PC-9 (cell line): ENCODE data around the gene ANO4. TPM values are rescaled to one million over a fixed set of nuclear protein-coding genes. Genes with fewer than 3 reads are reported as not detected.
A peak's percentile ranks its signal among the peaks of the same experiment; 100 is the strongest.

ENCODE experiments used
- BruUV-seq: library from RNA; stranded (reverse); fragments of 400-500 nt; replicated peaks from 2 replicates; lab custom pipeline; 2021; lab: Mats Ljungman, UMichigan
- CTCF ChIA-PET: fragments of 300-600 bp; sonication (Branson Sonifier 250); formaldehyde crosslinking; loops from one replicate; lab custom pipeline; 2022; ENCODE audit warnings: antibody characterized with exemption; lab: Charles Lee
- POLR2A ChIA-PET: fragments of 300-600 bp; sonication (Branson Sonifier 250); formaldehyde crosslinking; loops from one replicate; lab custom pipeline; 2022; ENCODE audit warnings: antibody characterized with exemption; ENCODE audit not compliant: unreplicated experiment; lab: Charles Lee
- DNase-seq, 2 experiments: peaks; one replicate each; pipeline versions ENCODE4 v3.0.0 to v3.0.0-alpha.2; 2015 to 2022; ENCODE audit warnings: mixed read lengths in 1 of 2
- H2AFZ ChIP-seq: fragments of 200-600 bp; sonication (generic); 2 replicates; pipeline ENCODE4 v1.8.1; 2017; ENCODE audit warnings: antibody characterized with exemption
- H3F3A ChIP-seq: fragments of 200-600 bp; sonication (generic); 2 replicates; pipeline ENCODE4 v1.8.1; 2017; ENCODE audit warnings: antibody characterized with exemption, mild to moderate bottlenecking, low read depth; ENCODE audit not compliant: insufficient read depth
- H3K27ac ChIP-seq: fragments of 200-600 bp; sonication (generic); 2 replicates; pipeline ENCODE4 v1.6.1; 2016; ENCODE audit warnings: mixed run types
- H3K27me3 ChIP-seq: fragments of 200-600 bp; sonication (generic); 2 replicates; pipeline ENCODE4 v1.6.1; 2016; ENCODE audit warnings: low read depth, mixed run types; ENCODE audit not compliant: insufficient read depth
- H3K36me3 ChIP-seq: fragments of 200-600 bp; sonication (generic); 2 replicates; pipeline ENCODE4 v1.6.1; 2016; ENCODE audit warnings: low read depth, mixed run types
- H3K4me1 ChIP-seq: fragments of 200-600 bp; sonication (generic); replicated peaks from 2 replicates; pipeline ENCODE4 v1.6.1; 2016; ENCODE audit warnings: mixed run types; ENCODE audit not compliant: insufficient read depth
- H3K4me2 ChIP-seq: fragments of 200-600 bp; sonication (generic); 2 replicates; pipeline ENCODE4 v1.6.1; 2017; ENCODE audit warnings: mixed run types
- H3K4me3 ChIP-seq: fragments of 200-600 bp; sonication (generic); 2 replicates; pipeline ENCODE4 v1.6.1; 2016; ENCODE audit warnings: mixed run types
- H3K79me2 ChIP-seq: fragments of 200-600 bp; sonication (generic); 2 replicates; pipeline ENCODE4 v1.6.1; 2017; ENCODE audit warnings: low read depth, mixed run types
- H3K9me2 ChIP-seq: fragments of 200-600 bp; sonication (generic); 2 replicates; pipeline ENCODE4 v1.8.1; 2017; ENCODE audit warnings: mild to moderate bottlenecking; ENCODE audit not compliant: insufficient read depth
- H3K9me3 ChIP-seq: fragments of 200-600 bp; sonication (generic); 2 replicates; pipeline ENCODE4 v1.8.1; 2016; ENCODE audit warnings: low read depth; ENCODE audit not compliant: insufficient read depth
- H4K20me1 ChIP-seq: fragments of 200-600 bp; sonication (generic); 2 replicates; pipeline ENCODE4 v1.8.1; 2017; ENCODE audit not compliant: insufficient read depth
- CTCF ChIP-seq: fragments of 200-600 bp; sonication (generic); conservative IDR thresholded peaks from 2 replicates; pipeline ENCODE4 v1.6.1; 2017; ENCODE audit warnings: mixed run types, antibody characterized with exemption, mild to moderate bottlenecking, moderate library complexity
- EZH2 ChIP-seq: fragments of 200-600 bp; sonication (generic); IDR thresholded peaks from 2 replicates; pipeline ENCODE4 v1.8.0; 2017; ENCODE audit warnings: antibody characterized with exemption, low read depth
- intact Hi-C: fragments of 100-400 bp; cut with micrococcal nuclease; formaldehyde crosslinking; loops from one replicate; pipeline ENCODE4 v1.10.0; 2022; ENCODE audit not compliant: unreplicated experiment
- total RNA-seq: library from RNA; stranded (reverse); gene quantifications from 2 replicates; pipeline ENCODE4 v1.2.3, GENCODE V29; 2021

The ANO4 gene
- total RNA-seq, 1 experiment from 2014 or later = not detected

GRCh38 chr12:100827901-100828520 is 33.4 kb downstream of the ANO4 start:
- no peak for DNase-seq
- no peaks in the 10 kb centered on the region for H3K27me3 ChIP-seq
- intact Hi-C loops = loop anchor here (2.0 kb wide), 1 partner anchor 495 kb away; no protein-coding TSS in a partner anchor
- no peaks in the 10 kb centered on the region for H3K36me3 ChIP-seq
- H3K9me2 ChIP-seq = no peaks in the 10 kb centered on the region; the same call in 1 of the 2 replicates
- no peaks in the 10 kb centered on the region for H3K79me2 ChIP-seq
- H3K9me3 ChIP-seq = no peaks in the 10 kb centered on the region; the same call in 1 of the 2 replicates
- H3K27ac ChIP-seq = no peak overlapping the region
- BruUV-seq = no TSS peak
- H3F3A ChIP-seq = no peaks in the 10 kb centered on the region
- H2AFZ ChIP-seq = no peak overlapping the region
- POLR2A ChIA-PET = no interaction called here
- H3K4me2 ChIP-seq = no peak overlapping the region
- H3K4me1 ChIP-seq = no peaks in the 10 kb centered on the region
- H4K20me1 ChIP-seq = no peaks in the 10 kb centered on the region
- TF ChIP-seq EZH2 (no peak), CTCF (peak; percentile 75)
- no peak overlapping the region for H3K4me3 ChIP-seq
- CTCF ChIA-PET = no interaction called here

GRCh38 chr12:100830003-100830795 is 35.6 kb downstream of the ANO4 start:
- TF ChIP-seq EZH2 (no peak), CTCF (no peak)
- CTCF ChIA-PET = no interaction called here
- DNase-seq = no peak

GRCh38 chr12:100833282-100833681 is 38.7 kb downstream of the ANO4 start:
- Histone ChIP-seq H3K36me3 (no peaks in the 10 kb centered on the region), H3K79me2 (no peaks in the 10 kb centered on the region), H3K27ac (no peak overlapping the region), H3K4me2 (no peak overlapping the region), H2AFZ (no peak overlapping the region), H3K9me3 (no peaks in the 10 kb centered on the region; the same call in 1 of the 2 replicates), H3K27me3 (no peaks in the 10 kb centered on the region; the same call in 1 of the 2 replicates), H3F3A (no peaks in the 10 kb centered on the region), H3K4me3 (no peak overlapping the region), H3K4me1 (no peaks in the 10 kb centered on the region), H3K9me2 (no peaks in the 10 kb centered on the region; the same call in 1 of the 2 replicates), H4K20me1 (no peaks in the 10 kb centered on the region)
- BruUV-seq = no TSS peak
- intact Hi-C loops = no loop called here
- ChIA-PET POLR2A (no interaction called here), CTCF (no interaction called here)
- TF ChIP-seq EZH2 (no peak), CTCF (no peak)
- DNase-seq = no peak

More at GRCh38 chr12:100830003-100830795, 35.6 kb downstream of the ANO4 start:
- Histone ChIP-seq H3K9me3 (no peaks in the 10 kb centered on the region; the same call in 1 of the 2 replicates), H3K79me2 (no peaks in the 10 kb centered on the region), H3K4me1 (no peaks in the 10 kb centered on the region), H3K27ac (no peak overlapping the region), H2AFZ (no peak overlapping the region), H3K36me3 (no peaks in the 10 kb centered on the region), H3K4me2 (no peak overlapping the region), H3F3A (no peaks in the 10 kb centered on the region), H4K20me1 (no peaks in the 10 kb centered on the region), H3K9me2 (no peaks in the 10 kb centered on the region; the same call in 1 of the 2 replicates), H3K27me3 (no peaks in the 10 kb centered on the region), H3K4me3 (no peak overlapping the region)
- intact Hi-C loops = no loop called here
- BruUV-seq = no TSS peak
- POLR2A ChIA-PET = no interaction called here
